Neutrophil (primary cell): ENCODE measurements around the gene ACSL5.

Experiments used
- H3K27ac ChIP-seq: fragments of 200-600 bp; sonication (generic); 2 replicates; pipeline ENCODE4 v1.5.1; 2016; ENCODE audit warnings: mild to moderate bottlenecking, moderate library complexity
- H3K27me3 ChIP-seq: fragments of 200-600 bp; sonication (generic); 2 replicates; pipeline ENCODE4 v1.6.0; 2016; ENCODE audit warnings: mild to moderate bottlenecking
- H3K36me3 ChIP-seq: fragments of 200-600 bp; sonication (generic); 2 replicates; pipeline ENCODE4 v1.5.1; 2017
- H3K4me1 ChIP-seq, 2 experiments: fragments of 200-600 bp in 1 of 2; sonication (generic) in 1 of 2; 1 replicate in 1 of 2; 2 replicates in 1 of 2; pipeline versions ENCODE4 v1.5.1 to v1.6.1; 2013 to 2016; ENCODE audit warnings: low read depth in 1 of 2, low read length in 1 of 2, mild to moderate bottlenecking in 1 of 2, moderate library complexity in 1 of 2; ENCODE audit not compliant: control insufficient read depth in 1 of 2, insufficient read depth in 1 of 2
- H3K4me3 ChIP-seq, 2 experiments: fragments of 200-600 bp in 1 of 2; sonication (generic) in 1 of 2; 1 replicate in 1 of 2; 2 replicates in 1 of 2; pipeline ENCODE4 v1.5.1; 2013 to 2016; ENCODE audit warnings: low read depth in 1 of 2, low read length in 1 of 2, mild to moderate bottlenecking in 1 of 2, moderate library complexity in 1 of 2
- H3K9me3 ChIP-seq: fragments of 200-600 bp; sonication (generic); 2 replicates; pipeline ENCODE4 v1.5.1; 2016
- TF ChIP-seq, protein P1 (sequence below): fragments of 200-600 bp; sonication (generic); IDR thresholded peaks from 2 replicates; pipeline ENCODE4 v1.5.1; 2016; ENCODE audit warnings: antibody characterized with exemption

The ACSL5 gene

DNA sequence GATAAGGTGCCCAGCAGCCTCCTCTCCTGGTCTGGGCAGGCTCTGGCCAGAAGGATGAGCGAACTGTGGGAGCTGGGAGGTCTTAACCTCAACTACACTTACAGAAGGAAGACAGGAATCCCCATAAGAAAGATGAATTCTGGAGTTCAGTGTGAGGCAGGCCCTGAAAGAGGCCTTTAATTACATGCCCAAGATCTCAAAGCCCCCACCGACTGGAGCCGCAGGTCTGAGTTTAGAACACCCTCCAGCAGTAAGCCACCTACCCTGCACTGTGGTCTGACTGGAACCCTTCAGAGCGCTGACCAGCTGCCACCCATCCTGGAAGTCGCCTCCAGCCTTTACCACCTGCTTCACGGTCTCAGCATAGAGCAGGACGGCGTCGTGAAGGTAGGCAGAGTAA is 28.2 kb upstream of the ACSL5 start:
- H3K4me3 ChIP-seq = no peak overlapping the region
- TF ChIP-seq, protein P1, sequence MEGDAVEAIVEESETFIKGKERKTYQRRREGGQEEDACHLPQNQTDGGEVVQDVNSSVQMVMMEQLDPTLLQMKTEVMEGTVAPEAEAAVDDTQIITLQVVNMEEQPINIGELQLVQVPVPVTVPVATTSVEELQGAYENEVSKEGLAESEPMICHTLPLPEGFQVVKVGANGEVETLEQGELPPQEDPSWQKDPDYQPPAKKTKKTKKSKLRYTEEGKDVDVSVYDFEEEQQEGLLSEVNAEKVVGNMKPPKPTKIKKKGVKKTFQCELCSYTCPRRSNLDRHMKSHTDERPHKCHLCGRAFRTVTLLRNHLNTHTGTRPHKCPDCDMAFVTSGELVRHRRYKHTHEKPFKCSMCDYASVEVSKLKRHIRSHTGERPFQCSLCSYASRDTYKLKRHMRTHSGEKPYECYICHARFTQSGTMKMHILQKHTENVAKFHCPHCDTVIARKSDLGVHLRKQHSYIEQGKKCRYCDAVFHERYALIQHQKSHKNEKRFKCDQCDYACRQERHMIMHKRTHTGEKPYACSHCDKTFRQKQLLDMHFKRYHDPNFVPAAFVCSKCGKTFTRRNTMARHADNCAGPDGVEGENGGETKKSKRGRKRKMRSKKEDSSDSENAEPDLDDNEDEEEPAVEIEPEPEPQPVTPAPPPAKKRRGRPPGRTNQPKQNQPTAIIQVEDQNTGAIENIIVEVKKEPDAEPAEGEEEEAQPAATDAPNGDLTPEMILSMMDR = no peak
- no peak overlapping the region for H3K27ac ChIP-seq
- no peaks in the 10 kb centered on the region for H3K9me3 ChIP-seq
- H3K27me3 ChIP-seq = no peaks in the 10 kb centered on the region
- no peaks in the 10 kb centered on the region for H3K4me1 ChIP-seq
- H3K36me3 ChIP-seq = no peaks in the 10 kb centered on the region

DNA sequence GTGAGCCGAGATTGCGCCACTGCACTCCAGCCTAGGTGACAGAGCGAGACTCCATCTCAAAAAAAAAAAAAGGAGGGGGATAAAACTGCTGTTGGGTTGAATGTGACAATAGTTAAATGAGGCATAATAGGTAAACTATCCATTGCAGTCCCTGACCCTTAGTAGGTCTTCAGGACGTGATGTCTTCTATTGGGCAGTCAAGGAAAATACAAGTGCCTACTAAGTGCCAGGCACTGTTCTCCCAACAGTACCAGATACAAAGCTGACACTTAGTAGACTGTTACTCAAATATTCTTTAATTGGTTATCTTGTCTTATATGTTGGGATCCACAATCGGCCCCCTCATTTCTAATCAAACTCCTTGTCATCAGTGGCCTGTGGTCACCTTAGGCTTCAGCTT is 27.1 kb upstream of the ACSL5 start:
- H3K4me3 ChIP-seq = no peak overlapping the region
- no peaks in the 10 kb centered on the region for H3K36me3 ChIP-seq
- H3K27me3 ChIP-seq = no peaks in the 10 kb centered on the region
- TF ChIP-seq, protein P1 = no peak
- H3K9me3 ChIP-seq = no peaks in the 10 kb centered on the region
- no peak overlapping the region for H3K27ac ChIP-seq
- H3K4me1 ChIP-seq = no peaks in the 10 kb centered on the region

DNA sequence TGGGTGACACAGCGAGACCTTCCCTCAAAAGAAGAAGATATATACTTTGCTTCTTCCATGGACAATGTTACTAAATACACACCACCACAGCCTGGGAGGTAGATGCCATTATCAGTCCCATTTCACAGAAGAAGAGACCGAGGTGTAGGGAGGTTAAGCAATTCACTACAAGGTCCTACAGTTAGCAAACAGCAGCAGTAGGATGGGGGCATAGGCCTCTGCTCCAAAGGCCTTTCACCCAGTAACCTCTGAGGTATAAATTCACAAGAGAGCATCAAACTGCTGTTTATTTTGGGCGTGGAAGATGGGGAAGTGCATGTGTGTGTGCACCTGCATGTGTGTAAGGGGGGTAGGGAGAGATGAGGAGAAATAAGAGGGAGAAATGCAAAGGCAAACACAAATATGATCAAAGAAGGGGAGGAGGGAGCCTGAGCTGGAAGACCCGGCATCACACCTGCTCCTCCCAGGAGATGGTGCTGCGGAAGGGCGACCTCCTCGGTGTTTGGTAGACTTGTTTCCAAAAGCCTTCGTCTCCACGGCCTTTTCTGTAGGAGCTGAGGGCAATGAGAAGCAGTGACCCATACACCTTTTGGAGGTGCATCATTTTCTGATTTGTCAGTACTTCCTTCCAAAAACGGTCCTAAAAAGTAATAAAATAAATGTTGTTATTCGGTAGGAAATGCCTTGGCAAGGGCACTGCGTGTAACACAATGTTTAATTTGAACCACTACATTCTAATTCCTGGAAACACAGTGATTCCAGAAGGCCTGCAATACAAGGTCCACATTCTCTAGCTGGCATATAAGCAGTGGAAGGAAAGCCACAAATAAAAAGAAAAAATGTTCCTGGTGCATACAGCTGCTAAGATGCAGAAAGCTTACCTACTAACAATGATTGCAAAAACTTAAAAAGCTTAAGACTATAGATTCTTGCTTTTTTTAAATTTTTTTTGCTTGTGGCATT is 25.9 kb upstream of the ACSL5 start:
- Histone ChIP-seq H3K4me1 (no peaks in the 10 kb centered on the region), H3K27ac (no peak overlapping the region), H3K9me3 (no peaks in the 10 kb centered on the region), H3K36me3 (no peaks in the 10 kb centered on the region), H3K4me3 (no peak overlapping the region), H3K27me3 (no peaks in the 10 kb centered on the region)
- TF ChIP-seq, protein P1 = no peak

GRCh38 chr10:112348759-112349158 is 25.2 kb upstream of the ACSL5 start:
- Histone ChIP-seq H3K4me3 (no peak overlapping the region), H3K9me3 (no peaks in the 10 kb centered on the region), H3K27me3 (no peaks in the 10 kb centered on the region), H3K27ac (no peak overlapping the region), H3K4me1 (no peaks in the 10 kb centered on the region), H3K36me3 (no peaks in the 10 kb centered on the region)
- TF ChIP-seq, protein P1 = no peak

DNA sequence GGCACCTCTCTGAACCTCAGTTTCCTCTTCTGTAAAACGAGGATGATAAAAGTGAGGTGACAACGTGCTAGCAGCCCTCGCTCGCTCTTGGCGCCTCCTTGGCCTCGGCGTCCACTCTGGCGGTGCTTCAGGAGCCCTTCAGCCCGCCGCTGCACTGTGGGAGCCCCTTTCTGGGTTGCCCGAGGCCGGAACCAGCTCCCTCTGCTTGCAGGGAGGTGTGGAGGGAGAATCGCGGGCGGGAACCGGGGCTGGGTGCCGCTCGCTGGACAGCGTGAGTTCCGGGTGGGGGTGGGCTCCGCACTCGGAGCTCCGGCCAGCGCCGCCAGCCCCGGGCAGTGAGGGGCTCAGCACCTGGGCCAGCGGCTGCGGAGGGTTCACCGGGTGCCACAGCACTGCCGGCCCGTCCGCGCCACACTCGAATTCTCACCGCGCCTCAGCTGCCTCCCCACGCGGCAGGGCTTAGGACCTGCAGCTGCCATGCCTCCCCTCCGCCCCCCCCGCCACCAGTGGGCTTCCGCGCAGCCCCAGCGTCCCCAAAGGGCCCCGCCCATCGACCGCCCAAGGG is 24.3 kb upstream of the ACSL5 start:
- H3K4me3 ChIP-seq = no peak overlapping the region
- H3K27ac ChIP-seq = no peak overlapping the region
- H3K36me3 ChIP-seq = no peaks in the 10 kb centered on the region
- H3K27me3 ChIP-seq = no peaks in the 10 kb centered on the region
- H3K4me1 ChIP-seq = no peaks in the 10 kb centered on the region
- H3K9me3 ChIP-seq = no peaks in the 10 kb centered on the region
- TF ChIP-seq, protein P1 = no peak
